Gastroesophageal sphincter (tissue), 3 donors: ENCODE measurements around the gene MYOCD.

Experiments used
- EP300 ChIP-seq: sonication (generic); formaldehyde crosslinking; IDR thresholded peaks from one replicate; pipeline ENCODE4 v1.6.1; 2017; ENCODE audit warnings: antibody characterized with exemption, mild to moderate bottlenecking
- POLR2A ChIP-seq, 2 donors: fragments of 450-650 bp; IDR thresholded peaks; one replicate each; pipeline ENCODE4 v1.6.1; 2017; ENCODE audit warnings: antibody characterized with exemption in 2 of 2, mild to moderate bottlenecking in 2 of 2, moderate library complexity in 1 of 2
- POLR2AphosphoS5 ChIP-seq: sonication (generic); formaldehyde crosslinking; IDR thresholded peaks from one replicate; pipeline ENCODE4 v1.6.1; 2017; ENCODE audit warnings: antibody characterized with exemption
- TF ChIP-seq, protein P1 (sequence below), 4 experiments: fragments of 200-600 bp in 2 of 4; fragments of 450-650 bp in 2 of 4; sonication (generic) in 1 of 4; IDR thresholded peaks; one replicate each; pipeline ENCODE4 v1.5.1; 2017 to 2019; ENCODE audit warnings: antibody characterized with exemption in 4 of 4, mild to moderate bottlenecking in 2 of 4, moderate library complexity in 2 of 4

DNA sequence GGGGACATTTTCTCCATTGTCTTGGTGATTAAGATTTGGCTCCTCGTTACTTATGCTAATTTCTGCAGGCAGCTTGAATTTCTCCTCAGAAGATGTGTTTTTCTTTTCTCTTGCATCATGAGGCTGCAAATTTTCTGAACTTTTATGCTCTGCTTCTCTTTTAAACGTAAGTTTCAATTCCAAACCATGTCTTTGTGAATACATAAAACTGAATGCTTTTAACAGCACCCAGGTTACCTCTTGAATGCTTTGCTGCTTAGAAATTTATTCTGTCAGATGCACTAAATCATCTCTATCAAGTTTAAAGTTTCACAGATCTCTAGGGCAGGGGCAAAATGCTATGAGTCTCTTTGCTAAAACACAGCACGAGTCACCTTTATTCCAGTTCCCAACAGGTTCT is 143.0 kb downstream of the MYOCD start:
- TF ChIP-seq, protein P1, sequence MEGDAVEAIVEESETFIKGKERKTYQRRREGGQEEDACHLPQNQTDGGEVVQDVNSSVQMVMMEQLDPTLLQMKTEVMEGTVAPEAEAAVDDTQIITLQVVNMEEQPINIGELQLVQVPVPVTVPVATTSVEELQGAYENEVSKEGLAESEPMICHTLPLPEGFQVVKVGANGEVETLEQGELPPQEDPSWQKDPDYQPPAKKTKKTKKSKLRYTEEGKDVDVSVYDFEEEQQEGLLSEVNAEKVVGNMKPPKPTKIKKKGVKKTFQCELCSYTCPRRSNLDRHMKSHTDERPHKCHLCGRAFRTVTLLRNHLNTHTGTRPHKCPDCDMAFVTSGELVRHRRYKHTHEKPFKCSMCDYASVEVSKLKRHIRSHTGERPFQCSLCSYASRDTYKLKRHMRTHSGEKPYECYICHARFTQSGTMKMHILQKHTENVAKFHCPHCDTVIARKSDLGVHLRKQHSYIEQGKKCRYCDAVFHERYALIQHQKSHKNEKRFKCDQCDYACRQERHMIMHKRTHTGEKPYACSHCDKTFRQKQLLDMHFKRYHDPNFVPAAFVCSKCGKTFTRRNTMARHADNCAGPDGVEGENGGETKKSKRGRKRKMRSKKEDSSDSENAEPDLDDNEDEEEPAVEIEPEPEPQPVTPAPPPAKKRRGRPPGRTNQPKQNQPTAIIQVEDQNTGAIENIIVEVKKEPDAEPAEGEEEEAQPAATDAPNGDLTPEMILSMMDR (IDR thresholded peaks at IDR 0.05): no peak
- TF ChIP-seq POLR2A (IDR thresholded peaks at IDR 0.05): no peak
- TF ChIP-seq EP300: no peak
- no peak for TF ChIP-seq POLR2AphosphoS5
